SK-N-SH (cell line): Measurements from ENCODE around the gene SGPP1. TPM values are rescaled to one million over a fixed set of nuclear protein-coding genes. Genes with fewer than 3 reads are reported as not detected.
A peak's percentile ranks its signal among the peaks of the same experiment; 100 is the strongest.

ENCODE experiments used
- CTCF ChIA-PET: fragments of 300-600, 350-600 bp; formaldehyde crosslinking; extraction: SDS; loops from one replicate; lab custom pipeline; 2021; lab: Yijun Ruan, JAX
- POLR2A ChIA-PET: fragments of 350-600 bp; sonication (Branson Sonifier 250); formaldehyde crosslinking; extraction: SDS; loops from one replicate; lab custom pipeline; 2020; ENCODE audit warnings: antibody characterized with exemption, inconsistent platforms; lab: Yijun Ruan, JAX
- DNase-seq: peaks from one replicate; pipeline ENCODE4 v3.0.0; 2012
- H2AFZ ChIP-seq: fragments of 200-600 bp; sonication (generic); 2 replicates; pipeline ENCODE4 v1.8.1; 2016; ENCODE audit warnings: antibody characterized with exemption, mild to moderate bottlenecking, low read depth
- H3F3A ChIP-seq: fragments of 200-600 bp; sonication (generic); replicated peaks from 2 replicates; pipeline ENCODE3; 2016; ENCODE audit warnings: antibody characterized with exemption, mild to moderate bottlenecking; ENCODE audit not compliant: insufficient read depth
- H3K27ac ChIP-seq, 2 experiments: fragments of 200-500 bp in 1 of 2; fragments of 200-600 bp in 1 of 2; sonication (Bioruptor generic) in 1 of 2; sonication (generic), shearing (Covaris generic) in 1 of 2; 2 replicates each; pipeline versions ENCODE4 v1.5.1 to v1.6.1; 2014 to 2016; ENCODE audit warnings: low read depth in 2 of 2, inconsistent platforms in 1 of 2, low read length in 1 of 2, mild to moderate bottlenecking in 1 of 2, mixed read lengths in 1 of 2
- H3K27me3 ChIP-seq: fragments of 200-600 bp; sonication (generic), shearing (Covaris generic); 2 replicates; pipeline ENCODE4 v1.6.1; 2016; ENCODE audit warnings: mixed run types; ENCODE audit not compliant: insufficient read depth
- H3K36me3 ChIP-seq, 2 experiments: fragments of 200-500 bp in 1 of 2; fragments of 200-600 bp in 1 of 2; sonication (Bioruptor generic) in 1 of 2; sonication (generic) in 1 of 2; replicated peaks in 1 of 2; 2 replicates each; pipeline versions ENCODE3 to v1.5.1; 2014 to 2016; ENCODE audit warnings: low read length in 1 of 2, mild to moderate bottlenecking in 1 of 2; ENCODE audit not compliant: insufficient read depth in 2 of 2, control insufficient read depth in 1 of 2
- H3K4me1 ChIP-seq, 2 experiments: fragments of 200-500 bp in 1 of 2; fragments of 200-600 bp in 1 of 2; sonication (Bioruptor generic) in 1 of 2; sonication (generic), shearing (Covaris generic) in 1 of 2; 2 replicates each; pipeline versions ENCODE4 v1.5.1 to v1.6.1; 2014 to 2016; ENCODE audit warnings: low read depth in 1 of 2, low read length in 1 of 2, mixed run types in 1 of 2; ENCODE audit not compliant: insufficient read depth in 2 of 2, control insufficient read depth in 1 of 2
- H3K4me2 ChIP-seq: fragments of 200-600 bp; sonication (generic), shearing (Covaris generic); 2 replicates; pipeline ENCODE4 v1.6.1; 2017; ENCODE audit warnings: mixed run types
- H3K4me3 ChIP-seq, 2 experiments: fragments of 200-500 bp in 1 of 2; fragments of 200-600 bp in 1 of 2; sonication (Bioruptor generic) in 1 of 2; sonication (generic), shearing (Covaris generic) in 1 of 2; 2 replicates each; pipeline versions ENCODE4 v1.5.1 to v1.8.1; 2014 to 2016; ENCODE audit warnings: low read depth in 2 of 2, inconsistent platforms in 1 of 2, low read length in 1 of 2, mild to moderate bottlenecking in 1 of 2, mixed read lengths in 1 of 2, moderate library complexity in 1 of 2
- H3K79me2 ChIP-seq: fragments of 200-600 bp; sonication (generic); 2 replicates; pipeline ENCODE4 v1.8.1; 2017; ENCODE audit warnings: mild to moderate bottlenecking; ENCODE audit not compliant: insufficient read depth
- H3K9ac ChIP-seq: fragments of 200-600 bp; sonication (generic); 2 replicates; pipeline ENCODE4 v1.6.1; 2017; ENCODE audit warnings: mixed run types
- H3K9me2 ChIP-seq: fragments of 200-600 bp; sonication (generic); 2 replicates; pipeline ENCODE4 v1.6.1; 2017; ENCODE audit warnings: mixed run types
- H3K9me3 ChIP-seq: fragments of 200-600 bp; sonication (generic); 2 replicates; pipeline ENCODE4 v1.6.1; 2017; ENCODE audit warnings: mixed run types, mild to moderate bottlenecking, moderate library complexity
- H4K20me1 ChIP-seq: fragments of 200-600 bp; sonication (generic); 2 replicates; pipeline ENCODE4 v1.6.1; 2017; ENCODE audit warnings: mild to moderate bottlenecking, mixed run types; ENCODE audit not compliant: insufficient read depth
- CHD2 ChIP-seq: fragments of 150-350 bp; IDR thresholded peaks from 2 replicates; pipeline ENCODE4 v1.6.1; 2018; ENCODE audit warnings: low read length; ENCODE audit not compliant: partially characterized antibody
- CTCF ChIP-seq: fragments of 200-600 bp; sonication (generic); IDR thresholded peaks from 2 replicates; pipeline ENCODE4 v1.6.1; 2017; ENCODE audit warnings: antibody characterized with exemption, mild to moderate bottlenecking, moderate library complexity
- EZH2phosphoT487 ChIP-seq: fragments of 200-600 bp; sonication (generic); IDR thresholded peaks from 2 replicates; pipeline ENCODE4 v1.6.1; 2017; ENCODE audit warnings: low read depth, mixed run types, mild to moderate bottlenecking, antibody characterized with exemption, moderate library complexity, borderline replicate concordance
- FOSL2 ChIP-seq: IDR thresholded peaks from 2 replicates; pipeline ENCODE4 v1.4.0; 2012; ENCODE audit warnings: low read depth, mild to moderate bottlenecking, moderate library complexity, borderline replicate concordance
- FOXM1 ChIP-seq: IDR thresholded peaks from 2 replicates; pipeline ENCODE4 v1.4.0; 2012; ENCODE audit warnings: low read depth, mild to moderate bottlenecking
- GABPA ChIP-seq: IDR thresholded peaks from 2 replicates; pipeline ENCODE4 v1.4.0; 2012; ENCODE audit warnings: low read depth, mild to moderate bottlenecking
- GATA2 ChIP-seq: sonication (generic); formaldehyde crosslinking; IDR thresholded peaks from 2 replicates; pipeline ENCODE4 v1.5.0; 2020; ENCODE audit warnings: mild to moderate bottlenecking, missing genetic modification reagents
- MEF2A ChIP-seq: IDR thresholded peaks from 2 replicates; pipeline ENCODE4 v1.4.0; 2012; ENCODE audit warnings: low read depth, borderline replicate concordance
- MXI1 ChIP-seq: IDR thresholded peaks from 2 replicates; pipeline ENCODE4 v1.6.1; 2012; ENCODE audit warnings: mild to moderate bottlenecking, low read depth, low read length, improper control_type of control experiment
- NFIC ChIP-seq: IDR thresholded peaks from 2 replicates; pipeline ENCODE4 v1.4.0; 2012; ENCODE audit warnings: borderline replicate concordance
- NRF1 ChIP-seq: IDR thresholded peaks from 2 replicates; pipeline ENCODE4 v1.6.1; 2012; ENCODE audit warnings: low read depth, mild to moderate bottlenecking, low read length
- RCOR1 ChIP-seq: fragments of 150-350 bp; IDR thresholded peaks from 2 replicates; pipeline ENCODE4 v1.6.1; 2017; ENCODE audit warnings: antibody characterized with exemption, low read length
- REST ChIP-seq: IDR thresholded peaks from 2 replicates; pipeline ENCODE4 v1.6.1; 2012; ENCODE audit warnings: mild to moderate bottlenecking, low read depth, low read length, moderate library complexity
- RFX5 ChIP-seq: IDR thresholded peaks from 2 replicates; pipeline ENCODE4 v1.6.1; 2012; ENCODE audit warnings: mild to moderate bottlenecking, improper control_type of control experiment, low read length
- RXRA ChIP-seq: IDR thresholded peaks from 2 replicates; pipeline ENCODE4 v1.4.0; 2012; ENCODE audit warnings: low read depth, mild to moderate bottlenecking, borderline replicate concordance
- SMC3 ChIP-seq: IDR thresholded peaks from 2 replicates; pipeline ENCODE4 v1.6.1; 2012; ENCODE audit warnings: low read depth, low read length, improper control_type of control experiment
- TCF12 ChIP-seq: IDR thresholded peaks from 2 replicates; pipeline ENCODE4 v1.4.0; 2012
- TEAD4 ChIP-seq: IDR thresholded peaks from 2 replicates; pipeline ENCODE4 v1.4.0; 2012; ENCODE audit warnings: mild to moderate bottlenecking, borderline replicate concordance; ENCODE audit not compliant: insufficient read depth
- USF2 ChIP-seq: fragments of 150-350 bp; IDR thresholded peaks from 2 replicates; pipeline ENCODE4 v1.6.1; 2017; ENCODE audit warnings: antibody characterized with exemption, low read length, low read depth, borderline replicate concordance
- YY1 ChIP-seq: IDR thresholded peaks from 2 replicates; pipeline ENCODE4 v1.4.0; 2012; ENCODE audit warnings: low read depth, mild to moderate bottlenecking
- WGBS: methylation state at CpG from one replicate; pipeline ENCODE4 v1.1.6; 2017; ENCODE audit warnings: low lambda C conversion rate; 5-methylcytosine and 5-hydroxymethylcytosine counted together
- polyA plus RNA-seq, 3 experiments: library from polyadenylated mRNA; depleted of rRNA; stranded (reverse); fragments of >200 nt; gene quantifications; 2 replicates each; pipeline ENCODE4 v1.2.3, GENCODE V29; 2012
- TF ChIP-seq, protein P1 (sequence below): IDR thresholded peaks from 2 replicates; pipeline ENCODE4 v1.4.0; 2012; ENCODE audit warnings: low read depth
- TF ChIP-seq, protein P2 (sequence below): fragments of 150-350 bp; IDR thresholded peaks from 2 replicates; pipeline ENCODE4 v1.6.1; 2016; ENCODE audit warnings: mild to moderate bottlenecking, low read depth, low read length

SGPP1 gene
- polyA plus RNA-seq, 1 of the 3 experiments (the other 2 are of a cell fraction), result 8.4 TPM

DNA sequence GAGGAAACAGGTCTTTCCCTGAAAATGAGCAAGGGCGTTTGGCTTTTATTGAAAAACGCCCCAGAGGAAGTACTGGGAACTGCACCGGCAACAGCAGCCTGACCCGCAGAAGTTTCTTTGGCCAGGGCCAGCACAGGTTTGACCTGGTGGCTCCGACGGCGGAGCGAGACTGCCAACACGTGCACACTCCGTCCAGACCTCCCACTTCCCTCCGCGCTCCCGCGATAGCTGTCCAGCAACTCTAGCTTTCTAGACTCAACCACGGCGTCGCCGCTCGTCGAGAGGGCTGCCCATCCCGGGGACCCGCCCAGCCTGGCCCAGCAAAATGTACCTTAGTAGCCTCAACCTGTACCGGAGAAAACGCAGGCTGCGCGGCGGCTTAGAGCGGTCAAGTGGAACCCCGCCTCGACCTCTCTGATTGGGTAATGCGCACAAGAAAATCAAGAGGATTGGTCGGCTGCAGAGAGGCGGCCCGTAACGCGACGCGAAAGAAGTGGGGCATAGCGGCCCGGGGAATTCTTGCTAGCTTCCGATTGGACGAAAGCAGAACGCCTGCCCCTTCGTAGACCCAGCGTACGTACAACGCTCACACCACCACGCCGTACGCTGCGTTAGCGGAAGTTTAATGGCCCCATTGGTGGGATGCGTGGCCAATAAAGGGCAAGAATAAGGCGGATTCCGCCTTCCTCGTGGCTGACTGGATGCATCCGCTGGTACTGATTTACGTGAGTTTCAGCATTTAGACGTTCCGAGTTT lies 86.2 kb downstream of the SGPP1 start, which contains the start of gene WDR89 (continued):
- TF ChIP-seq, protein P1, sequence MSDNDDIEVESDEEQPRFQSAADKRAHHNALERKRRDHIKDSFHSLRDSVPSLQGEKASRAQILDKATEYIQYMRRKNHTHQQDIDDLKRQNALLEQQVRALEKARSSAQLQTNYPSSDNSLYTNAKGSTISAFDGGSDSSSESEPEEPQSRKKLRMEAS, result peak; percentile 97
- no peak for TF ChIP-seq NRF1
- TF ChIP-seq GATA2, result no peak
- TF ChIP-seq TCF12, result no peak; the same call in 1 of the 2 replicates
- TF ChIP-seq NFIC, result no peak; the same call in 1 of the 2 replicates
- TF ChIP-seq MXI1, result peak; percentile 97
- TF ChIP-seq, protein P2, sequence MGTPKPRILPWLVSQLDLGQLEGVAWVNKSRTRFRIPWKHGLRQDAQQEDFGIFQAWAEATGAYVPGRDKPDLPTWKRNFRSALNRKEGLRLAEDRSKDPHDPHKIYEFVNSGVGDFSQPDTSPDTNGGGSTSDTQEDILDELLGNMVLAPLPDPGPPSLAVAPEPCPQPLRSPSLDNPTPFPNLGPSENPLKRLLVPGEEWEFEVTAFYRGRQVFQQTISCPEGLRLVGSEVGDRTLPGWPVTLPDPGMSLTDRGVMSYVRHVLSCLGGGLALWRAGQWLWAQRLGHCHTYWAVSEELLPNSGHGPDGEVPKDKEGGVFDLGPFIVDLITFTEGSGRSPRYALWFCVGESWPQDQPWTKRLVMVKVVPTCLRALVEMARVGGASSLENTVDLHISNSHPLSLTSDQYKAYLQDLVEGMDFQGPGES, result peak; percentile 53
- TF ChIP-seq RCOR1, result peak; percentile 26; the same call in 1 of the 2 replicates
- TF ChIP-seq FOSL2, result no peak
- TF ChIP-seq CHD2, result peak; percentile 86
- no peak for TF ChIP-seq USF2

- Histone ChIP-seq H3K27me3 (no peaks in the 10 kb centered on the region), H3K4me2 (no peak overlapping the region), H3K36me3 (peaks cover 0 to 23% of the 10 kb centered on the region in 2 experiments), H3K9me3 (0 out of 2 replicates have a peak, but pooled peaks cover 4% of the 10 kb centered on the region), H4K20me1 (no peaks in the 10 kb centered on the region), H2AFZ (no peak overlapping the region), H3F3A (peaks cover 19% of the 10 kb centered on the region), H3K27ac (no peak overlapping the region), H3K9me2 (no peaks in the 10 kb centered on the region), H3K9ac (no peak overlapping the region), H3K4me1 (no peaks in the 10 kb centered on the region; a peak in 2 of 4 replicates), H3K79me2 (peaks cover 71% of the 10 kb centered on the region), H3K4me3 (no peak overlapping the region)
- ChIA-PET CTCF (interaction anchor here (1.1 to 5.8 kb wide), 2 partner anchors 16 to 250 kb away, joined by 3 to 17 read pairs; no protein-coding TSS in a partner anchor), POLR2A (no interaction called here)
- DNase-seq, result no peak
- WGBS, result 91% methylated on average over 1 of the region's 1 CpG
- TF ChIP-seq MEF2A, result no peak
- TF ChIP-seq REST, result no peak
- no peak for TF ChIP-seq RCOR1
- TF ChIP-seq EZH2phosphoT487, result no peak
- no peak for TF ChIP-seq YY1
- no peak for TF ChIP-seq CTCF
- TF ChIP-seq, protein P1, result no peak
- no peak for TF ChIP-seq GATA2
- TF ChIP-seq NFIC, result no peak
- TF ChIP-seq TEAD4, result no peak
- no peak for TF ChIP-seq SMC3
- TF ChIP-seq FOXM1, result no peak
- TF ChIP-seq RFX5, result no peak
- no peak for TF ChIP-seq GABPA
- no peak for TF ChIP-seq TCF12
- TF ChIP-seq RXRA, result no peak
Measured at GRCh38 chr14:63638493-63638892, 89.4 kb downstream of the SGPP1 start.
